Naive thymus-derived CD4-positive, alpha-beta T cell (primary cell): ENCODE results near the gene EYA2. TPM values are rescaled to one million over a fixed set of nuclear protein-coding genes. Genes with fewer than 3 reads are reported as not detected.

Experiments used
- ATAC-seq: fragments of 150-1000 bp; cut with Tn5 transposase; 2 replicates; pipeline ENCODE4 v1.10.0; 2021; ENCODE audit warnings: mild to moderate bottlenecking, moderate library complexity
- CTCF ChIA-PET: fragments of 350-600 bp; sonication (Branson Sonifier 250); formaldehyde crosslinking; loops from one replicate; lab custom pipeline; 2021; ENCODE audit warnings: antibody characterized with exemption; lab: Charles Lee
- POLR2A ChIA-PET: fragments of 350-600 bp; sonication (Branson Sonifier 250); formaldehyde crosslinking; loops from one replicate; lab custom pipeline; 2021; ENCODE audit warnings: antibody characterized with exemption, inconsistent platforms; lab: Charles Lee
- DNase-seq, 9 donors: peaks; one replicate each; pipeline versions ENCODE4 v3.0.0 to v3.0.0-alpha.2; 2020 to 2022; ENCODE audit warnings: mixed read lengths in 1 of 9
- H3K27ac ChIP-seq: one replicate; pipeline ENCODE4 v1.7.0; 2013; ENCODE audit warnings: mild to moderate bottlenecking, low read depth, low read length, moderate library complexity
- H3K27me3 ChIP-seq, 2 donors: one replicate each; pipeline ENCODE4 v1.7.0; 2013; ENCODE audit warnings: low read length in 2 of 2, mild to moderate bottlenecking in 2 of 2, moderate library complexity in 2 of 2; ENCODE audit not compliant: control insufficient read depth in 2 of 2, insufficient read depth in 2 of 2
- H3K36me3 ChIP-seq, 3 experiments: 1 replicate in 2 of 3; 2 replicates in 1 of 3; pipeline ENCODE4 v1.7.0; 2013; ENCODE audit warnings: low read length in 3 of 3, mild to moderate bottlenecking in 3 of 3, moderate library complexity in 1 of 3; ENCODE audit not compliant: insufficient read depth in 3 of 3, control insufficient read depth in 2 of 3
- H3K4me1 ChIP-seq, 2 donors: one replicate each; pipeline ENCODE4 v1.7.0; 2013; ENCODE audit warnings: low read length in 2 of 2, mild to moderate bottlenecking in 2 of 2, moderate library complexity in 1 of 2; ENCODE audit not compliant: control insufficient read depth in 2 of 2, insufficient read depth in 2 of 2
- H3K4me3 ChIP-seq: 2 replicates; pipeline ENCODE4 v1.7.0; 2013; ENCODE audit warnings: mild to moderate bottlenecking, low read length
- H3K9me3 ChIP-seq, 3 experiments: 1 replicate in 2 of 3; 2 replicates in 1 of 3; pipeline ENCODE4 v1.7.0; 2013; ENCODE audit warnings: low read length in 3 of 3; ENCODE audit not compliant: control insufficient read depth in 2 of 3
- H3K27ac Mint-ChIP-seq, 9 donors: one replicate each; pipeline ENCODE4 v1.8.0; 2020 to 2022; ENCODE audit warnings: mixed read lengths in 9 of 9, mild to moderate bottlenecking in 8 of 9, moderate library complexity in 5 of 9, inconsistent platforms in 2 of 9
- H3K27me3 Mint-ChIP-seq, 5 donors: one replicate each; pipeline ENCODE4 v1.8.0; 2021 to 2022; ENCODE audit warnings: mixed read lengths in 5 of 5, mild to moderate bottlenecking in 1 of 5
- H3K36me3 Mint-ChIP-seq, 5 donors: one replicate each; pipeline ENCODE4 v1.8.0; 2020 to 2022; ENCODE audit warnings: mixed read lengths in 5 of 5, mild to moderate bottlenecking in 3 of 5, inconsistent platforms in 1 of 5
- H3K4me1 Mint-ChIP-seq, 7 donors: one replicate each; pipeline ENCODE4 v1.8.0; 2020 to 2022; ENCODE audit warnings: mixed read lengths in 7 of 7, mild to moderate bottlenecking in 3 of 7, inconsistent platforms in 1 of 7
- H3K4me3 Mint-ChIP-seq, 10 donors: one replicate each; pipeline ENCODE4 v1.8.0; 2020 to 2022; ENCODE audit warnings: mild to moderate bottlenecking in 10 of 10, mixed read lengths in 10 of 10, moderate library complexity in 6 of 10, inconsistent platforms in 2 of 10
- H3K9me3 Mint-ChIP-seq, 11 donors: one replicate each; pipeline ENCODE4 v1.8.0; 2020 to 2022; ENCODE audit warnings: mixed read lengths in 11 of 11, mild to moderate bottlenecking in 4 of 11, inconsistent platforms in 1 of 11, moderate library complexity in 1 of 11
- intact Hi-C, 2 donors: fragments of 100-400 bp; cut with micrococcal nuclease; formaldehyde crosslinking; loops; one replicate each; pipeline ENCODE4 v1.15.1; 2023
- polyA plus RNA-seq, 2 donors: library from polyadenylated mRNA; unstranded; fragments of 300-500 nt; fragmentation: Illumina TruSeq; gene quantifications; one replicate each; pipeline ENCODE4 v1.2.3, GENCODE V29; 2021
- total RNA-seq, 6 experiments: library from RNA in 5 of 6; stranded (reverse) in 5 of 6; gene quantifications; 1 replicate in 5 of 6; 2 replicates in 1 of 6; pipeline ENCODE4 v1.2.3 and lab custom pipeline; 2021 to 2026

Gene EYA2
- total and polyA plus RNA-seq, 7 experiments from 2014 or later = 0.16 TPM; not detected in 6

- ChIA-PET CTCF (interaction anchor here (0.5 to 0.6 kb wide), 2 partner anchors 35 to 120 kb away, joined by 3 read pairs; no protein-coding TSS in a partner anchor), POLR2A (no interaction called here)
- Mint-ChIP-seq H3K36me3 (peaks cover 0 to 17% (median 3%) of the 10 kb centered on the region in 5 donors), H3K27ac (no peak overlapping the region), H3K4me1 (peaks cover 0 to 40% (median 0%) of the 10 kb centered on the region in 7 donors), H3K27me3 (peaks cover 37 to 52% (median 39%) of the 10 kb centered on the region in 5 donors), H3K9me3 (peaks cover 0 to 18% (median 8%) of the 10 kb centered on the region in 11 donors), H3K4me3 (no peak overlapping the region)
- Histone ChIP-seq H3K4me3 (no peak overlapping the region), H3K27me3 (no peaks in the 10 kb centered on the region), H3K36me3 (no peaks in the 10 kb centered on the region), H3K27ac (no peak overlapping the region), H3K4me1 (no peaks in the 10 kb centered on the region), H3K9me3 (no peaks in the 10 kb centered on the region)
- intact Hi-C loops = loop anchor here in 1 of 2 donors (10.0 kb wide), 1 partner anchor 315 kb away; the partner anchor contains the start of gene TP53RK
- DNase-seq = no peak
- ATAC-seq = no peak
Observed at GRCh38 chr20:46999801-47000465, 105.3 kb downstream of the EYA2 start.

GRCh38 chr20:47003223-47003622 is 108.6 kb downstream of the EYA2 start:
- CTCF ChIA-PET = no interaction called here
- H3K9me3 ChIP-seq = no peaks in the 10 kb centered on the region
- H3K27me3 ChIP-seq = no peaks in the 10 kb centered on the region
- peaks cover 0 to 19% (median 3%) of the 10 kb centered on the region in 5 donors for H3K36me3 Mint-ChIP-seq
- H3K36me3 ChIP-seq = no peaks in the 10 kb centered on the region
- peaks cover 0 to 23% (median 10%) of the 10 kb centered on the region in 11 donors for H3K9me3 Mint-ChIP-seq
- no peaks in the 10 kb centered on the region for H3K4me1 ChIP-seq
- H3K27me3 Mint-ChIP-seq = peaks cover 38 to 67% (median 41%) of the 10 kb centered on the region in 5 donors
- peaks cover 0 to 22% (median 0%) of the 10 kb centered on the region in 7 donors for H3K4me1 Mint-ChIP-seq
- H3K27ac ChIP-seq = no peak overlapping the region
- no peak overlapping the region for H3K4me3 ChIP-seq
- peak overlapping the region in 1 of 10 donors; percentile 62 for H3K4me3 Mint-ChIP-seq
- POLR2A ChIA-PET = no interaction called here
- H3K27ac Mint-ChIP-seq = no peak overlapping the region
- DNase-seq (no peak), ATAC-seq (no peak)
- intact Hi-C loops = no loop called here

GRCh38 chr20:47004179-47004578 is 109.5 kb downstream of the EYA2 start:
- H3K4me1 Mint-ChIP-seq = peaks cover 0 to 15% (median 0%) of the 10 kb centered on the region in 7 donors
- no peak for DNase-seq
- H3K27me3 Mint-ChIP-seq = peaks cover 35 to 61% (median 36%) of the 10 kb centered on the region in 5 donors
- no peak for ATAC-seq
- ChIA-PET POLR2A (no interaction called here), CTCF (interaction anchor here (1.0 kb wide), 1 partner anchor 15 kb away, joined by 4 read pairs; no protein-coding TSS in a partner anchor)
- Histone ChIP-seq H3K27me3 (no peaks in the 10 kb centered on the region), H3K9me3 (no peaks in the 10 kb centered on the region), H3K4me1 (no peaks in the 10 kb centered on the region), H3K27ac (no peak overlapping the region), H3K4me3 (no peak overlapping the region), H3K36me3 (no peaks in the 10 kb centered on the region)
- H3K36me3 Mint-ChIP-seq = peaks cover 0 to 19% (median 3%) of the 10 kb centered on the region in 5 donors
- intact Hi-C loops = no loop called here
- H3K4me3 Mint-ChIP-seq = no peak overlapping the region
- H3K27ac Mint-ChIP-seq = no peak overlapping the region
- peaks cover 0 to 23% (median 10%) of the 10 kb centered on the region in 11 donors for H3K9me3 Mint-ChIP-seq

GRCh38 chr20:47007826-47008655 is 113.4 kb downstream of the EYA2 start:
- Mint-ChIP-seq H3K4me1 (peaks cover 0 to 19% (median 0%) of the 10 kb centered on the region in 7 donors), H3K27me3 (peaks cover 24 to 53% (median 30%) of the 10 kb centered on the region in 5 donors), H3K4me3 (no peak overlapping the region), H3K9me3 (peaks cover 0 to 17% (median 7%) of the 10 kb centered on the region in 11 donors), H3K27ac (no peak overlapping the region), H3K36me3 (peaks cover 0 to 16% (median 3%) of the 10 kb centered on the region in 5 donors)
- H3K36me3 ChIP-seq = no peaks in the 10 kb centered on the region
- CTCF ChIA-PET = no interaction called here
- H3K9me3 ChIP-seq = no peaks in the 10 kb centered on the region
- H3K27ac ChIP-seq = no peak overlapping the region
- intact Hi-C loops = no loop called here
- H3K4me3 ChIP-seq = no peak overlapping the region
- ATAC-seq (no peak), DNase-seq (no peak)
- POLR2A ChIA-PET = no interaction called here
- no peaks in the 10 kb centered on the region for H3K4me1 ChIP-seq
- H3K27me3 ChIP-seq = no peaks in the 10 kb centered on the region

GRCh38 chr20:47008842-47009518 is 114.3 kb downstream of the EYA2 start:
- no peaks in the 10 kb centered on the region for H3K36me3 ChIP-seq
- no peak overlapping the region for H3K27ac ChIP-seq
- POLR2A ChIA-PET = no interaction called here
- DNase-seq = no peak
- CTCF ChIA-PET = no interaction called here
- peaks cover 0 to 12% (median 0%) of the 10 kb centered on the region in 5 donors for H3K36me3 Mint-ChIP-seq
- peaks cover 0 to 13% (median 4%) of the 10 kb centered on the region in 11 donors for H3K9me3 Mint-ChIP-seq
- peaks cover 16 to 48% (median 21%) of the 10 kb centered on the region in 5 donors for H3K27me3 Mint-ChIP-seq
- H3K9me3 ChIP-seq = no peaks in the 10 kb centered on the region
- H3K4me1 ChIP-seq = no peaks in the 10 kb centered on the region
- no peaks in the 10 kb centered on the region for H3K27me3 ChIP-seq
- H3K4me3 Mint-ChIP-seq = peak overlapping the region in 1 of 10 donors; percentile 17
- H3K27ac Mint-ChIP-seq = no peak overlapping the region
- ATAC-seq = no peak
- intact Hi-C loops = no loop called here
- peaks cover 0 to 13% (median 0%) of the 10 kb centered on the region in 7 donors for H3K4me1 Mint-ChIP-seq
- no peak overlapping the region for H3K4me3 ChIP-seq

GRCh38 chr20:47009784-47010183 is 115.1 kb downstream of the EYA2 start:
- Histone ChIP-seq H3K36me3 (no peaks in the 10 kb centered on the region), H3K4me1 (no peaks in the 10 kb centered on the region), H3K27me3 (no peaks in the 10 kb centered on the region), H3K9me3 (no peaks in the 10 kb centered on the region), H3K4me3 (no peak overlapping the region), H3K27ac (no peak overlapping the region)
- ChIA-PET CTCF (no interaction called here), POLR2A (no interaction called here)
- Mint-ChIP-seq H3K4me3 (no peak overlapping the region), H3K4me1 (peaks cover 0 to 13% (median 0%) of the 10 kb centered on the region in 7 donors), H3K9me3 (peaks cover 0 to 7% (median 1%) of the 10 kb centered on the region in 11 donors), H3K36me3 (peaks cover 0 to 6% (median 0%) of the 10 kb centered on the region in 5 donors), H3K27ac (no peak overlapping the region), H3K27me3 (peaks cover 10 to 42% (median 18%) of the 10 kb centered on the region in 5 donors)
- intact Hi-C loops = no loop called here
- no peak for ATAC-seq
- DNase-seq = no peak
